NOMO-1 (cell line): Measurements from ENCODE around the gene CADM1.
A peak's percentile ranks its signal among the peaks of the same experiment; 100 is the strongest.

Experiments used
- DNase-seq, 2 experiments: peaks; one replicate each; lab custom pipeline; 2025; ENCODE audit not compliant: unreplicated experiment in 2 of 2; lab: John Stamatoyannopoulos, UW

CADM1 gene

DNA sequence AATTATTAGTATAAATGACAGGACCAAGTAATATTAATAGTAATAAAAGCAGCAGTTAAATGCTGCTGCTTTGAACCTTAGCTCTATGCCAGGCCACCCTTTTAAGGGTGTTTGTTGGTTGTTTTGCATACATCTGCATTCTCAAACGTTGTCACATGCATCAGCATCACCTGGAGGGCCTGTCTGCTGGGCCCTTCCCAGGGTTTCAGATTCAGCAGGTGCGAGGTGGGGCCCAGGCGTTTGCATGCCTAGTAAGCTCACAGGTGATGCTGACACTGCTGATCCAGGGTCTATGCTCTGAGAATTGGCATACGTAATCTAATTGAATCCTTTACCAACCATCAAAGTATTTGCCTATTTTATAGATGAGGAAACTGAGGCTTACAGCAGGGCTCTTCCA, 246.5 kb downstream of the CADM1 start:
- DNase-seq: no peak

DNA sequence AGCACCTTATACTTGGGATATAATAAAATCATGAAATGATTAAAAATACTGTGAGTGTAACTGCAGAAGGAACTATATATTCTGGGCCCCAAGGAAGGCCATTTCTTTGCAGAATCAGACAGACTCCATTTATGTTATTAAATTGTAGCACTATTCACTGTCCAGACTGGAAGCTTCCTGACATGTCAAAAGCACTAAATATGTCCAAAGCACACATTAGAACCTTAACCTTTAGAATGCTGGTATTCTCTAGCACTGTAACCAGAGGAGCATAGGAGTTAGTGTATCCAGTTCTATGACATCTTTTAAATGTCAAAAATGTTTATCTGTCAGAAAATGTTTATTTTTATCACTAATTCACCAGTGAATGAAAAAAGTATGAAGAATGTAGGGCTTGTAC, 246.9 kb downstream of the CADM1 start:
- no peak for DNase-seq

GRCh38 chr11:115256397-115257197, 247.6 kb downstream of the CADM1 start:
- no peak for DNase-seq

- DNase-seq: no peak
Measured at GRCh38 chr11:115255006-115255762, 249.0 kb downstream of the CADM1 start.

DNA sequence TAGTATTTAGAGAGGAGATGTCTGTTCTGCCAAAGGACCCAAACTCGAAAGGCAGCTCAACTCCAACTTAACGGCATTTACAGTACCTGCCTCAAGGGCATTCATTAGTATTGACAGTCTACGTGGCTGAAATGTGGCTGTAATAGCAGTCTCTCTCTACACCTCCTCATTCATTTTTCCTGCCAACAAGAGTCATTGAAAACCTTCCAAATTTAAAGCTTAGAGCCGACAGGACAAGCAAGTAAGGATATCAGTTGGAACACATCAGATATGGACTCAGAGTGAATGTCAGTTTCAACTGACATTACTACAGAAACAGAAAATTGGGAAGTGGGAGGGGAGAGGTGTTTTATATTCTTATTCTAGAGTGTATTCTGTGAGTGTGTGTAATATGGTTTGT, 253.1 kb downstream of the CADM1 start:
- no peak for DNase-seq

GRCh38 chr11:115249061-115249578, 255.1 kb downstream of the CADM1 start:
- DNase-seq: no peak

GRCh38 chr11:115247953-115248352, 256.3 kb downstream of the CADM1 start:
- no peak for DNase-seq

DNA sequence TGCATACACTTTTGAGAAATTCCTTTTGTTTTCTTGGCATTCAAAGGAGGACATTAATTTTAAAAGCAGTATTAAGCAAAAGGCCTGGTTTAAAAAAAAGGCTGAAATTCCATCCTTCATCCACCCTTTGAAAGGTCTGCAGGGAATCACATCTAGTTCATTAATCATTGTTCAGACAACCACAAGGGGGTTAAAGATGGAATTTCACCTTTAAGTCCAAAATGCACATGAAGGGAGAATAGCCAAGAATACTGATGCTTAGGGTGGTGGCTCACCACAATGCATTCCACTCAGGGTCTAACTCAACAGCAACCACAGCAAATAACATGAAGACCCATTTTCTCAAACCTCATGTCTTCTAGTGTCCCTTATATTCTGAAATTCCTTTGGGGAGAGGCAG, 256.9 kb downstream of the CADM1 start:
- no peak for DNase-seq

- DNase-seq: no peak
Measured at GRCh38 chr11:115244758-115245157, 259.5 kb downstream of the CADM1 start.

- no peak for DNase-seq
Measured at GRCh38 chr11:115244296-115244695, 259.9 kb downstream of the CADM1 start.

DNA sequence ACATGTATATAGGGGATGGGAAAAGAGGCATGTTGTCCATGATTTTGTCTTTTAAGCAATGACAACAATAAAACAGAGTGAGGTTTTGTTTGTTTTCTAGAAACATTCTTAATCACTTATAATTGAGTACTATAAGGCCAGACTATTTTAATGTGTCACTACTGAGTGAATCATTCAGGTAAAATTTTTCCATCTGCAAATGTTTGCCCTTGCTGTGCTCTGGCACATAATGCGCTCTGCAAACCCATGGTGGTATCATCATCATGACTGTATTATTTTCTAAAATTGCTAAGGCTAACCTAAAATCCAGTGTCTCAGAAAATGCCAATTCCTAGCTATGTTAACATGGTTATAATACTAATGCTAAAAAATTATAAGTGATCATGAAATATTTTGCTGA, 261.2 kb downstream of the CADM1 start:
- DNase-seq: no peak

- no peak for DNase-seq
Measured at GRCh38 chr11:115241899-115242298, 262.3 kb downstream of the CADM1 start.

DNA sequence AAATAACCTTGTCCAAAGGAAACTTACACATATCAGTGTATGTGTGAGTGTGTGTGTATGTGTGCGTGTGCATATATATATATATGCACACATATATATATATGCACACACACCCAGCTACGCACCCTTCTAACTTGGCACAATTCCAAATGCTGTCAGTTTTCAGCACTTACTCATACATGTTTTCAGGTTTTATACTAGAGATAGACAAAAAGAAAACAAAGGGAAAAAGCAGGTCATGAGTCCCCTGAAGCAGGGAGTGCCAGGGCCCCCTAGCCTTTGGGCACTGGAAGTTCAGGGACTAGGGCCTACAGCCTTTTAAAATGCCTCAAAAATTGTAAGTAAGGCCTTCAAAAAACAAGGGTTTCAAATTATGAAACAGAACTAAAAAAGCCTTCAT, 265.4 kb downstream of the CADM1 start:
- no peak for DNase-seq

- DNase-seq: no peak
Measured at GRCh38 chr11:115238086-115238485, 266.1 kb downstream of the CADM1 start.

DNA sequence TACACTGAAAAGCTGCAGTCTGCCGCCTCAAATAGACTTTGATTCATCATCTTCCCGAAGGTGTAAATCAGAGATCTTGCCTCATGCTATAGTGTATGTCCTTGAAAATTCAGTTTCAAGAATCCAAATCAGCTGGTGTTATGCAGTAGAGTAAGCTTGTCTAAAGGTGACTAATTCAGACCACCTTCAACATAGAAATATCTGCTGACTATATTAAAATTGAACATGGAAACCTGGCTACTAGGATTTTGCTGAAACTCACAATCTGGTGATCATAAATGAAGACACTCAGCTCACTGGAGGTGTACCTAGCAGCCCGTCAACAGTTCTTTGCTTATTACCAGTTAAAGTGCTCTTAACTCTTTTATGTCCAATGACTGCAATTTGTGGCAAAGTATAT, 266.6 kb downstream of the CADM1 start:
- no peak for DNase-seq

- no peak for DNase-seq
Measured at GRCh38 chr11:115234794-115235193, 269.4 kb downstream of the CADM1 start.

DNA sequence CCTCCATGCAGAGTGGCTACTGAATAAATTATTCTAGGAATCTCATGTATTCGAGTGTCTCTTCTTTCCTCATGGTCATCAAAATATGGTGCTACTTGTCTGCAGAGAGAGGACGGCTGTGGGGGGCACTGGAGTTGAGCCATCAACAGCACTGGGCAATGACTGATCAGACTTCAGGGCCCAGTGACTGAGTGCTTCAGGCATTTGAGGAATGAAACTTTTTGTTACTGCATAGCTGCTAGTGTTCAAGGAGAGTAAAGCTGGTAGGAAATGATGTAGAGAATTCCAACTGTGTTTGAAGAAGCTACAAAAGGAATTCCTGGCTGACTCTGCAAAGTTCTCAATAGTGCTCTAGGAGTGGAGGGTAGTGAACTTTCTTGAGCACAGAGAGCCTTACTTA, 277.7 kb downstream of the CADM1 start:
- no peak for DNase-seq

- DNase-seq: no peak
Measured at GRCh38 chr11:115224551-115224950, 279.7 kb downstream of the CADM1 start.

GRCh38 chr11:115222863-115223530, 281.2 kb downstream of the CADM1 start:
- no peak for DNase-seq

- DNase-seq: peak in 1 of 2 experiments; percentile 47
Measured at GRCh38 chr11:115222218-115222862, 281.9 kb downstream of the CADM1 start.
